GM19193 (cell line): ENCODE data around the gene SMYD2.

Experiments used
- POLR2A ChIP-seq: IDR thresholded peaks from 4 replicates; pipeline ENCODE4 v1.6.1; 2011; ENCODE audit not compliant: insufficient read depth, insufficient read length; ENCODE audit errors: extremely low read depth

SMYD2 gene

GRCh38 chr1:214310010-214310409 lies 29.1 kb downstream of the SMYD2 start:
- TF ChIP-seq POLR2A = no peak

GRCh38 chr1:214310777-214311690 lies 30.1 kb downstream of the SMYD2 start:
- TF ChIP-seq POLR2A = no peak

GRCh38 chr1:214312530-214313051 lies 31.6 kb downstream of the SMYD2 start:
- no peak for TF ChIP-seq POLR2A

- no peak for TF ChIP-seq POLR2A
These were observed 33.4 kb downstream of the SMYD2 start for GRCh38 chr1:214314178-214314843.

GRCh38 chr1:214316593-214316992 lies 35.6 kb downstream of the SMYD2 start:
- TF ChIP-seq POLR2A = no peak

- TF ChIP-seq POLR2A = no peak
These were observed 36.3 kb downstream of the SMYD2 start for GRCh38 chr1:214317300-214317699.

GRCh38 chr1:214317734-214318133 lies 36.8 kb downstream of the SMYD2 start:
- no peak for TF ChIP-seq POLR2A

- TF ChIP-seq POLR2A = no peak
These were observed 37.4 kb downstream of the SMYD2 start for GRCh38 chr1:214318356-214318755.

- no peak for TF ChIP-seq POLR2A
These were observed 38.2 kb downstream of the SMYD2 start for GRCh38 chr1:214318956-214319736.

GRCh38 chr1:214319938-214320337 lies 39.0 kb downstream of the SMYD2 start:
- no peak for TF ChIP-seq POLR2A

GRCh38 chr1:214321705-214322453 lies 40.9 kb downstream of the SMYD2 start:
- no peak for TF ChIP-seq POLR2A

GRCh38 chr1:214324896-214325800 lies 44.2 kb downstream of the SMYD2 start:
- no peak for TF ChIP-seq POLR2A

GRCh38 chr1:214326406-214326805 lies 45.4 kb downstream of the SMYD2 start:
- no peak for TF ChIP-seq POLR2A

- TF ChIP-seq POLR2A = no peak
These were observed 46.6 kb downstream of the SMYD2 start for GRCh38 chr1:214327514-214327913.
